ENCODE results near the gene BDKRB1. TPM values are rescaled to one million over a fixed set of nuclear protein-coding genes. Genes with fewer than 3 reads are reported as not detected.

Gene BDKRB1
- total RNA-seq, 1 donor from 2014 or later, result not detected

GRCh38 chr14:96297997-96298515, 42.0 kb downstream of the BDKRB1 start:
- no peak for ATAC-seq (ENCODE audit: low read depth)
- CTCF ChIA-PET, result interaction anchor here (0.9 to 5.2 kb wide), 5 partner anchors 121 to 444 kb away, joined by 3 to 31 read pairs (median 4); no protein-coding TSS in a partner anchor
- Mint-ChIP-seq H3K36me3 (ENCODE audit: low read depth) (peaks cover 47% of the 10 kb centered on the region), H3K4me1 (no peaks in the 10 kb centered on the region), H3K9me3 (no peaks in the 10 kb centered on the region), H3K27me3 (no peaks in the 10 kb centered on the region), H3K4me3 (no peak overlapping the region), H3K27ac (no peak overlapping the region)
- TF ChIP-seq CTCF (IDR thresholded peaks at IDR 0.05), result no peak
- POLR2A ChIA-PET, result no interaction called here
- DNase-seq, result no peak
- intact Hi-C loops (cut with micrococcal nuclease), result loop anchor here (1.0 to 10.0 kb wide), 3 partner anchors 126 to 444 kb away; no protein-coding TSS in a partner anchor

GRCh38 chr14:96299441-96299840, 43.4 kb downstream of the BDKRB1 start:
- no peak for DNase-seq
- no peak overlapping the region for H3K4me3 Mint-ChIP-seq
- no peaks in the 10 kb centered on the region for H3K9me3 Mint-ChIP-seq
- no peaks in the 10 kb centered on the region for H3K27me3 Mint-ChIP-seq
- ChIA-PET POLR2A (no interaction called here), CTCF (interaction anchor here (1.8 to 5.2 kb wide), 2 partner anchors 121 to 124 kb away, joined by 4 to 31 read pairs; no protein-coding TSS in a partner anchor)
- H3K36me3 Mint-ChIP-seq (ENCODE audit: low read depth), result peaks cover 42% of the 10 kb centered on the region
- H3K27ac Mint-ChIP-seq, result no peak overlapping the region
- H3K4me1 Mint-ChIP-seq, result peaks cover 1% of the 10 kb centered on the region
- ATAC-seq (ENCODE audit: low read depth), result no peak
- intact Hi-C loops (cut with micrococcal nuclease), result loop anchor here (5.0 to 10.0 kb wide), 2 partner anchors 225 to 443 kb away; no protein-coding TSS in a partner anchor
- no peak for TF ChIP-seq CTCF (IDR thresholded peaks at IDR 0.05)

GRCh38 chr14:96303981-96304380, 48.0 kb downstream of the BDKRB1 start:
- Mint-ChIP-seq H3K27ac (no peak overlapping the region), H3K4me3 (no peak overlapping the region), H3K27me3 (no peaks in the 10 kb centered on the region), H3K36me3 (ENCODE audit: low read depth) (peaks cover 64% of the 10 kb centered on the region), H3K4me1 (peaks cover 2% of the 10 kb centered on the region), H3K9me3 (no peaks in the 10 kb centered on the region)
- intact Hi-C loops (cut with micrococcal nuclease), result no loop called here
- peak; percentile 34 for ATAC-seq (ENCODE audit: low read depth)
- no peak for TF ChIP-seq CTCF (IDR thresholded peaks at IDR 0.05)
- ChIA-PET CTCF (no interaction called here), POLR2A (no interaction called here)
- no peak for DNase-seq

GRCh38 chr14:96304956-96305355, 48.9 kb downstream of the BDKRB1 start:
- H3K9me3 Mint-ChIP-seq, result no peaks in the 10 kb centered on the region
- intact Hi-C loops (cut with micrococcal nuclease), result no loop called here
- TF ChIP-seq CTCF (IDR thresholded peaks at IDR 0.05), result no peak
- ChIA-PET POLR2A (no interaction called here), CTCF (no interaction called here)
- no peak for ATAC-seq (ENCODE audit: low read depth)
- no peak for DNase-seq
- peaks cover 68% of the 10 kb centered on the region for H3K36me3 Mint-ChIP-seq (ENCODE audit: low read depth)
- peaks cover 2% of the 10 kb centered on the region for H3K4me1 Mint-ChIP-seq
- no peaks in the 10 kb centered on the region for H3K27me3 Mint-ChIP-seq
- H3K27ac Mint-ChIP-seq, result no peak overlapping the region
- no peak overlapping the region for H3K4me3 Mint-ChIP-seq

GRCh38 chr14:96307434-96307833, 51.4 kb downstream of the BDKRB1 start:
- CTCF ChIA-PET, result interaction anchor here (1.2 kb wide), 1 partner anchor 10 kb away, joined by 4 read pairs; no protein-coding TSS in a partner anchor
- DNase-seq (no peak), ATAC-seq (ENCODE audit: low read depth) (no peak)
- peaks cover 2% of the 10 kb centered on the region for H3K4me1 Mint-ChIP-seq
- TF ChIP-seq CTCF (IDR thresholded peaks at IDR 0.05), result no peak
- peaks cover 65% of the 10 kb centered on the region for H3K36me3 Mint-ChIP-seq (ENCODE audit: low read depth)
- no peak overlapping the region for H3K4me3 Mint-ChIP-seq
- intact Hi-C loops (cut with micrococcal nuclease), result no loop called here
- POLR2A ChIA-PET, result interaction anchor here (0.7 kb wide), 1 partner anchor 282 kb away, joined by 5 read pairs; no protein-coding TSS in a partner anchor
- H3K9me3 Mint-ChIP-seq, result no peaks in the 10 kb centered on the region
- no peak overlapping the region for H3K27ac Mint-ChIP-seq
- no peaks in the 10 kb centered on the region for H3K27me3 Mint-ChIP-seq
